H1 (cell line): ENCODE data around the gene RAP1A. TPM values are rescaled to one million over a fixed set of nuclear protein-coding genes. Genes with fewer than 3 reads are reported as not detected.

Source experiments
- CTCF ChIA-PET: fragments of 300-600 bp; sonication (Branson Sonifier 250); formaldehyde crosslinking; loops from one replicate; lab custom pipeline; 2021; ENCODE audit not compliant: partially characterized antibody; lab: Charles Lee
- POLR2A ChIA-PET: fragments of 300-600 bp; sonication (Branson Sonifier 250); formaldehyde crosslinking; loops from one replicate; lab custom pipeline; 2021; ENCODE audit warnings: inconsistent platforms; ENCODE audit not compliant: partially characterized antibody; lab: Charles Lee
- DNase-seq, 2 experiments: peaks; one replicate each; pipeline versions ENCODE4 v3.0.0 to v3.0.0-alpha.2; 2010 to 2022; ENCODE audit warnings: low spot score in 2 of 2, low read depth in 1 of 2, mixed read lengths in 1 of 2
- FAIRE-seq: peaks from 2 replicates; lab custom pipeline; 2011; peaks lifted over from hg19 to GRCh38; lab: Jason Lieb, UNC
- H2AFZ ChIP-seq: 2 replicates; pipeline ENCODE4 v1.8.1; 2012; ENCODE audit warnings: low read length, inconsistent platforms
- H2AK5ac ChIP-seq: 2 replicates; pipeline ENCODE4 v1.6.1; 2013; ENCODE audit warnings: low read depth, low read length
- H2BK120ac ChIP-seq: replicated peaks from 2 replicates; pipeline ENCODE3; 2013; ENCODE audit warnings: low read depth, low read length, inconsistent platforms
- H2BK12ac ChIP-seq: 2 replicates; pipeline ENCODE4 v1.6.1; 2013; ENCODE audit warnings: low read depth, low read length
- H2BK15ac ChIP-seq: 2 replicates; pipeline ENCODE4 v1.6.1; 2013; ENCODE audit warnings: low read length
- H2BK20ac ChIP-seq: 2 replicates; pipeline ENCODE4 v1.6.1; 2013; ENCODE audit warnings: low read length
- H2BK5ac ChIP-seq: 2 replicates; pipeline ENCODE4 v1.6.1; 2013; ENCODE audit warnings: low read depth, low read length
- H3K14ac ChIP-seq: 2 replicates; pipeline ENCODE4 v1.6.1; 2013; ENCODE audit warnings: inconsistent platforms; ENCODE audit not compliant: insufficient read length
- H3K18ac ChIP-seq: 2 replicates; pipeline ENCODE4 v1.6.1; 2013; ENCODE audit warnings: low read length; ENCODE audit errors: extremely low read depth
- H3K23ac ChIP-seq: 2 replicates; pipeline ENCODE4 v1.6.1; 2013; ENCODE audit warnings: inconsistent platforms; ENCODE audit not compliant: insufficient read length
- H3K23me2 ChIP-seq: 2 replicates; pipeline ENCODE4 v1.6.1; 2013; ENCODE audit warnings: low read depth, low read length
- H3K27ac ChIP-seq: 2 replicates; pipeline ENCODE4 v1.6.1; 2011; ENCODE audit warnings: low read depth, low read length, inconsistent platforms
- H3K27me3 ChIP-seq, 4 experiments: replicated peaks in 1 of 4; 1 replicate in 1 of 4; 2 replicates in 3 of 4; pipeline versions ENCODE4 v1.6.1 to v1.8.1; 2011 to 2013; ENCODE audit warnings: low read length in 3 of 4, mild to moderate bottlenecking in 3 of 4, inconsistent platforms in 2 of 4, mixed read lengths in 2 of 4, moderate library complexity in 1 of 4; ENCODE audit not compliant: control insufficient read depth in 3 of 4, insufficient read depth in 3 of 4; ENCODE audit errors: extremely low read depth in 1 of 4
- H3K36me3 ChIP-seq, 4 experiments: 2 replicates each; pipeline versions ENCODE4 v1.6.1 to v1.8.1; 2011 to 2013; ENCODE audit warnings: mild to moderate bottlenecking in 4 of 4, low read length in 3 of 4, moderate library complexity in 2 of 4, control low read depth in 1 of 4, inconsistent platforms in 1 of 4; ENCODE audit not compliant: insufficient read depth in 4 of 4, control insufficient read depth in 2 of 4
- H3K4ac ChIP-seq: replicated peaks from 2 replicates; pipeline ENCODE3; 2013; ENCODE audit warnings: low read length, low read depth, mixed read lengths, inconsistent platforms; ENCODE audit not compliant: insufficient read length
- H3K4me1 ChIP-seq, 4 experiments: replicated peaks in 1 of 4; 1 replicate in 1 of 4; 2 replicates in 3 of 4; pipeline versions ENCODE4 v1.6.1 to v1.8.1; 2011 to 2013; ENCODE audit warnings: low read length in 3 of 4, inconsistent platforms in 2 of 4, mixed read lengths in 1 of 4; ENCODE audit not compliant: insufficient read depth in 4 of 4, control insufficient read depth in 3 of 4
- H3K4me2 ChIP-seq, 2 experiments: 2 replicates each; pipeline versions ENCODE4 v1.6.1 to v1.8.1; 2011 to 2013; ENCODE audit warnings: low read depth in 2 of 2, low read length in 2 of 2, control low read depth in 1 of 2, inconsistent platforms in 1 of 2, mild to moderate bottlenecking in 1 of 2; ENCODE audit not compliant: insufficient read depth in 1 of 2
- H3K4me3 ChIP-seq, 4 experiments: fragments of 200-600, 300-600 bp in 1 of 4; sonication (generic), shearing (Covaris generic), sonication (Bioruptor Twin) in 1 of 4; 2 replicates each; pipeline versions ENCODE4 v1.5.1 to v1.8.1; 2011 to 2016; ENCODE audit warnings: low read length in 4 of 4, low read depth in 3 of 4, control low read depth in 2 of 4, inconsistent platforms in 2 of 4, mild to moderate bottlenecking in 2 of 4, mixed read lengths in 1 of 4, moderate library complexity in 1 of 4; ENCODE audit not compliant: insufficient read depth in 2 of 4; ENCODE audit errors: extremely low read depth in 1 of 4
- H3K56ac ChIP-seq: replicated peaks from 2 replicates; pipeline ENCODE3; 2013; ENCODE audit warnings: low read depth, mild to moderate bottlenecking, mixed read lengths, low read length, inconsistent platforms; ENCODE audit not compliant: insufficient read length
- H3K79me1 ChIP-seq: 2 replicates; pipeline ENCODE4 v1.6.1; 2013; ENCODE audit warnings: low read depth, low read length, control low read depth
- H3K79me2 ChIP-seq, 2 experiments: 2 replicates each; pipeline versions ENCODE4 v1.6.1 to v1.8.1; 2012 to 2013; ENCODE audit warnings: low read length in 2 of 2, mild to moderate bottlenecking in 2 of 2, inconsistent platforms in 1 of 2; ENCODE audit not compliant: insufficient read depth in 2 of 2, control insufficient read depth in 1 of 2
- H3K9ac ChIP-seq, 4 experiments: replicated peaks in 1 of 4; 1 replicate in 1 of 4; 2 replicates in 3 of 4; pipeline versions ENCODE4 v1.6.1 to v1.8.1; 2011 to 2013; ENCODE audit warnings: low read depth in 3 of 4, low read length in 3 of 4, control low read depth in 2 of 4, mild to moderate bottlenecking in 2 of 4, moderate library complexity in 2 of 4, inconsistent platforms in 1 of 4; ENCODE audit errors: extremely low read depth in 1 of 4
- H3K9me3 ChIP-seq, 2 experiments: 2 replicates each; pipeline versions ENCODE4 v1.6.1 to v1.8.1; 2012 to 2013; ENCODE audit warnings: mild to moderate bottlenecking in 2 of 2, moderate library complexity in 2 of 2, control low read depth in 1 of 2, inconsistent platforms in 1 of 2, low read depth in 1 of 2, low read length in 1 of 2, mixed read lengths in 1 of 2; ENCODE audit not compliant: insufficient read depth in 2 of 2
- H4K20me1 ChIP-seq, 2 experiments: replicated peaks in 1 of 2; 2 replicates each; pipeline versions ENCODE3 to v1.8.1; 2011 to 2013; ENCODE audit warnings: inconsistent platforms in 2 of 2, low read length in 2 of 2, mild to moderate bottlenecking in 1 of 2; ENCODE audit not compliant: insufficient read depth in 2 of 2, control insufficient read depth in 1 of 2
- H4K5ac ChIP-seq: 2 replicates; pipeline ENCODE4 v1.6.1; 2013; ENCODE audit warnings: low read length, low read depth, mixed read lengths, inconsistent platforms; ENCODE audit not compliant: insufficient read length
- H4K8ac ChIP-seq: 2 replicates; pipeline ENCODE4 v1.8.0; 2013; ENCODE audit warnings: mild to moderate bottlenecking, moderate library complexity, low read length, inconsistent platforms; ENCODE audit not compliant: insufficient read depth; ENCODE audit errors: extremely low read depth
- H4K91ac ChIP-seq: replicated peaks from 2 replicates; pipeline ENCODE3; 2013; ENCODE audit warnings: low read length, mixed read lengths, inconsistent platforms; ENCODE audit not compliant: insufficient read length
- ASH2L ChIP-seq: fragments of 200-600, 300-600 bp; sonication (generic); IDR thresholded peaks from one replicate; pipeline ENCODE4 v1.7.1; 2017; ENCODE audit warnings: low read length
- ATF3 ChIP-seq: IDR thresholded peaks from 2 replicates; pipeline ENCODE4 v1.6.1; 2011; ENCODE audit warnings: low read depth, mild to moderate bottlenecking, low read length; ENCODE audit not compliant: insufficient read depth
- BCL11A ChIP-seq, 2 experiments: IDR thresholded peaks; one replicate each; pipeline ENCODE4 v1.6.1; 2011; ENCODE audit warnings: low read depth in 2 of 2, low read length in 2 of 2, mild to moderate bottlenecking in 2 of 2
- CBX5 ChIP-seq: fragments of 300-800, 300-1000 bp; sonication (generic); IDR thresholded peaks from 2 replicates; pipeline ENCODE4 v1.7.1; 2016; ENCODE audit warnings: antibody characterized with exemption, low read length, low read depth
- CBX8 ChIP-seq: fragments of 300-800, 300-1000 bp; sonication (generic); IDR thresholded peaks from 2 replicates; pipeline ENCODE4 v1.7.1; 2016; ENCODE audit warnings: low read depth, low read length, borderline replicate concordance
- E2F6 ChIP-seq: IDR thresholded peaks from 2 replicates; pipeline ENCODE4 v1.6.1; 2012; ENCODE audit warnings: inconsistent platforms
- KDM1A ChIP-seq: fragments of 200-600, 300-600 bp; sonication (generic); IDR thresholded peaks from 2 replicates; pipeline ENCODE4 v1.7.1; 2016; ENCODE audit warnings: mild to moderate bottlenecking, low read length, borderline replicate concordance
- MAFK ChIP-seq: IDR thresholded peaks from 2 replicates; pipeline ENCODE4 v1.6.1; 2012; ENCODE audit warnings: low read depth, mild to moderate bottlenecking, improper control_type of control experiment, low read length
- SIN3A ChIP-seq, 2 experiments: IDR thresholded peaks in 1 of 2; conservative IDR thresholded peaks in 1 of 2; 2 replicates each; pipeline ENCODE4 v1.6.1; 2011 to 2012; ENCODE audit warnings: low read length in 2 of 2, improper control_type of control experiment in 1 of 2, low read depth in 1 of 2, mild to moderate bottlenecking in 1 of 2
- SP2 ChIP-seq: IDR thresholded peaks from 2 replicates; pipeline ENCODE4 v1.6.1; 2012; ENCODE audit warnings: mild to moderate bottlenecking, low read length, inconsistent platforms
- TCF12 ChIP-seq: IDR thresholded peaks from 2 replicates; pipeline ENCODE4 v1.6.1; 2011; ENCODE audit warnings: low read depth, mild to moderate bottlenecking, low read length
- WGBS, 2 experiments: shearing (Covaris generic) in 1 of 2; methylation state at CpG; one replicate each; pipeline versions ENCODE4 v1.1.6 to v1.1.7; 2013 to 2015; ENCODE audit warnings: low lambda C conversion rate in 2 of 2, mixed read lengths in 2 of 2, inconsistent platforms in 1 of 2, low coverage in 1 of 2, missing lambda C conversion rate in 1 of 2; ENCODE audit not compliant: insufficient replicate concordance in 2 of 2, insufficient coverage in 1 of 2, insufficient read length in 1 of 2; ENCODE audit errors: extremely low coverage in 1 of 2, missing lambda C conversion rate in 1 of 2; 5-methylcytosine and 5-hydroxymethylcytosine counted together
- polyA plus RNA-seq, 7 experiments: library from polyadenylated mRNA; depleted of rRNA in 3 of 7; stranded (reverse) in 5 of 7; unstranded in 2 of 7; fragments of >200 nt in 5 of 7; fragments of 200-250 nt in 2 of 7; gene quantifications; 1 replicate in 5 of 7; 2 replicates in 1 of 7; 4 replicates in 1 of 7; pipeline versions ENCODE4 v1.2.1 to v1.2.3, GENCODE V29; 2011 to 2013; ENCODE audit warnings: missing spikeins in 2 of 7, mixed read lengths in 2 of 7
- total RNA-seq: library from RNA; stranded (reverse); fragmentation: NEBNext Ultra II Directional; extraction: Animal tissue kit (Norgen Biotek cat#: 25700); gene quantifications from 2 replicates; pipeline ENCODE4 v1.2.1, GENCODE V29; 2021

The RAP1A gene
- total and polyA plus RNA-seq, 2 of the 8 experiments (the other 6 are each of a cell fraction or from before 2014, with no cell fraction given): 10.9 to 35.8 TPM

GRCh38 chr1:111599781-111600693 is 19.6 kb upstream of the RAP1A start:
- Histone ChIP-seq H3K79me1 (no peaks in the 10 kb centered on the region), H2BK12ac (no peak overlapping the region), H3K36me3 (no peaks in the 10 kb centered on the region), H3K4me1 (no peaks in the 10 kb centered on the region), H2BK5ac (no peak overlapping the region), H2BK20ac (no peak overlapping the region), H3K9me3 (no peaks in the 10 kb centered on the region), H4K20me1 (no peaks in the 10 kb centered on the region), H3K9ac (no peak overlapping the region), H2AFZ (no peak overlapping the region), H3K27ac (no peak overlapping the region), H2AK5ac (no peak overlapping the region), H3K23me2 (no peaks in the 10 kb centered on the region), H3K4me3 (no peak overlapping the region), H2BK120ac (no peak overlapping the region), H2BK15ac (no peak overlapping the region), H3K56ac (no peak overlapping the region), H3K27me3 (no peaks in the 10 kb centered on the region), H4K5ac (no peak overlapping the region), H3K14ac (no peak overlapping the region), H3K79me2 (no peaks in the 10 kb centered on the region; a peak in 1 of 4 replicates), H4K91ac (no peak overlapping the region), H3K4ac (no peak overlapping the region), H4K8ac (no peak overlapping the region), H3K18ac (no peak overlapping the region), H3K23ac (no peak overlapping the region), H3K4me2 (no peak overlapping the region)
- no peak for TF ChIP-seq TCF12
- TF ChIP-seq BCL11A (IDR thresholded peaks at IDR 0.05; ENCODE audit: low read depth in 2 of 2, low read length in 2 of 2): no peak
- no peak for TF ChIP-seq ASH2L
- TF ChIP-seq SP2: no peak
- TF ChIP-seq E2F6: no peak
- no peak for TF ChIP-seq ATF3
- TF ChIP-seq CBX5: no peak
- no peak for TF ChIP-seq CBX8
- no peak for TF ChIP-seq KDM1A
- TF ChIP-seq MAFK: no peak
- TF ChIP-seq SIN3A (conservative IDR thresholded peaks at IDR 0.05 in 1 of 2, IDR thresholded peaks at IDR 0.05 in 1 of 2; ENCODE audit: low read depth in 1 of 2, low read length in 2 of 2): no peak
- FAIRE-seq: no peak
- DNase-seq: no peak
- POLR2A ChIA-PET: no interaction called here
- WGBS, 2 experiments: 81% methylated on average over 8 of the region's 10 CpGs; no CpG with 5 or more reads in 1 of the 2 experiments
- CTCF ChIA-PET: interaction anchor here (0.8 kb wide), 1 partner anchor 21 kb away, joined by 3 read pairs; no protein-coding TSS in a partner anchor
